Mononuclear cell (primary cell): Measurements from ENCODE around the gene LTBP1. TPM values are rescaled to one million over a fixed set of nuclear protein-coding genes. Genes with fewer than 3 reads are reported as not detected.

Source experiments
- H3K27me3 ChIP-seq: 2 replicates; pipeline ENCODE4 v1.6.0; 2011; ENCODE audit warnings: low read length, control low read depth; ENCODE audit not compliant: insufficient read depth
- H3K4me1 ChIP-seq: 2 replicates; pipeline ENCODE4 v1.5.1; 2011; ENCODE audit warnings: mild to moderate bottlenecking, low read length, control low read depth; ENCODE audit not compliant: insufficient read depth
- H3K4me3 ChIP-seq: 2 replicates; pipeline ENCODE4 v1.5.1; 2011; ENCODE audit warnings: mild to moderate bottlenecking, low read length, moderate library complexity
- H3K9me3 ChIP-seq: 2 replicates; pipeline ENCODE4 v1.5.1; 2011; ENCODE audit warnings: low read depth, mild to moderate bottlenecking, control low read depth, low read length
- total RNA-seq: library from RNA; depleted of rRNA; stranded (reverse); fragments of >200 nt; gene quantifications from one replicate; pipeline ENCODE4 v1.2.3, GENCODE V29; 2012

LTBP1 gene
- total RNA-seq, 1 donor: 13.6 TPM

- no peaks in the 10 kb centered on the region for H3K9me3 ChIP-seq
- no peak overlapping the region for H3K4me3 ChIP-seq
- peaks cover 2% of the 10 kb centered on the region for H3K4me1 ChIP-seq
- H3K27me3 ChIP-seq: no peaks in the 10 kb centered on the region
These were observed 496.6 kb downstream of the LTBP1 start for GRCh38 chr2:33443274-33443829.

- peaks cover 2% of the 10 kb centered on the region for H3K4me1 ChIP-seq
- H3K9me3 ChIP-seq: no peaks in the 10 kb centered on the region
- no peak overlapping the region for H3K4me3 ChIP-seq
- H3K27me3 ChIP-seq: no peaks in the 10 kb centered on the region
These were observed 498.2 kb downstream of the LTBP1 start for GRCh38 chr2:33444967-33445366.

DNA sequence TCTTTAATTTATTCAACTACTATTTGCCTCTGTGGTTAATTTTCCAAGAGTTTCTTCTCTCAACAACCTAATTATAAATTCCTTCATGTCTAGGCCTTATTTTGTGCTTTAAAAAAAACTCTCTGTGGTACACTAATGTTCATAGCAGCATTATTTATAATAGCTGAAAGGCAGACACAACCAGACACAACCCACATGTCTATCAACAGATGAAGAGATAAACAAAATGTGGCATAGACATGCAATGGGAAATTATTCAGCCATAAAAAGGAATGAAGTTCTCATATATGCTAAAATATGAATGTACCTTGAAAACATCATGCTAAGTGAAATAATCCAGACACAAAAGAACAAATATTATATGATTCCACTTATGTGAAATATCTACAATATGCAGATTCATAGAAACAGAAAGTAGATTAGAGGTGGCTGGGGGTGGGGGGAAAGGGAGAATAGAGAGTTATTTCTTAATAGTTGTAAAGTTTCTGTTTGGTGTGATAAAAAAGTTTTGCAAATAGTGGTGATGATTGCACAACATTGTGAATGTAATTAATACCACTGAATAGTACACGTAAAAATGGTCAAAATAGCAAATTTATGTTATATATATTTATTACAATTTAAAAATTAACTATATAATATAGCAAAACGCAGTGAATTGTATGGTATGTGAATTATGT, 501.6 kb downstream of the LTBP1 start:
- Histone ChIP-seq H3K4me3 (no peak overlapping the region), H3K9me3 (peaks cover 8% of the 10 kb centered on the region), H3K27me3 (no peaks in the 10 kb centered on the region), H3K4me1 (peaks cover 2% of the 10 kb centered on the region)
